Peyer's patch (tissue), 4 donors: Measurements from ENCODE around the gene ACER3.

Source experiments
- POLR2A ChIP-seq, 2 donors: fragments of 450-650 bp; IDR thresholded peaks; one replicate each; pipeline ENCODE4 v1.5.1; 2017; ENCODE audit warnings: antibody characterized with exemption in 2 of 2, mild to moderate bottlenecking in 2 of 2, moderate library complexity in 2 of 2
- TF ChIP-seq, protein P1 (sequence below), 6 experiments: fragments of 450-650 bp in 4 of 6; fragments of 200-600 bp in 2 of 6; sonication (generic) in 1 of 6; IDR thresholded peaks; one replicate each; pipeline ENCODE4 v1.5.1; 2017 to 2019; ENCODE audit warnings: antibody characterized with exemption in 6 of 6, mild to moderate bottlenecking in 3 of 6, moderate library complexity in 1 of 6

DNA sequence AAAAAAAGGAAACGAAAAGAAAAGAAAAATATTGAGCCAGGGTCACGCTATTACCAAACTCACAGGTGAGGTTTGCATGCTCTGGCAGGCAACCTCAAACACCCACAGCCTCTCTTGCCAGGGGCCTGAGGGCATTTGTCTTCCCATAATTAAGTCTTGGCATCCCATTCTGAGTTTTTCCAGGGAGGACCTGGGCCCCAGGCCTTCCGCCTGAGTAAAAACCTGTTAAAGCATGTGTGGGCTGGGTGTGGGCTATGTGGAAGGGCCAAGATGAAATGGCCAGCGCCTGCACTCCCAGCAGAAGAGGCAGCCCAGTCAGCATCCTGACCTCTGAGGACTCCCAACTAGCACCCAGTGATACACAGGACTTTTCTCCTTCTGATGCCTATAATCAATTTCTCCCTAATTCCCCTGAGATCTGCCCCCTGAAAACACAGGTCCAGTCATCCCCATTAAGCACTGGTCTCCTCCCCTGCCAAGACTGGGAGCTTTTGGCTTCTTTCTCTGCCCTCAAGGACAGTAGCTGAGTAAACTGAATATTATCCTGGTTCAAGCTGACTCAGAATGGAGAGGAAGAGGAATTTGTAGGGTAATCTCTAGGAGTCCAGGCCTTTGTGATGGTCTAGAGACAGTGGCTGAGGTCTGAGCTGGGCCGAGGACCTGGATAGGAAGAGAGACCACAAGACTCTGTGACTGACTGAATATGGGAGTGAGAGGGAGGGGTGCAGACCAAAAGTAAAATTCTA is 35.6 kb upstream of the ACER3 start:
- TF ChIP-seq, protein P1, sequence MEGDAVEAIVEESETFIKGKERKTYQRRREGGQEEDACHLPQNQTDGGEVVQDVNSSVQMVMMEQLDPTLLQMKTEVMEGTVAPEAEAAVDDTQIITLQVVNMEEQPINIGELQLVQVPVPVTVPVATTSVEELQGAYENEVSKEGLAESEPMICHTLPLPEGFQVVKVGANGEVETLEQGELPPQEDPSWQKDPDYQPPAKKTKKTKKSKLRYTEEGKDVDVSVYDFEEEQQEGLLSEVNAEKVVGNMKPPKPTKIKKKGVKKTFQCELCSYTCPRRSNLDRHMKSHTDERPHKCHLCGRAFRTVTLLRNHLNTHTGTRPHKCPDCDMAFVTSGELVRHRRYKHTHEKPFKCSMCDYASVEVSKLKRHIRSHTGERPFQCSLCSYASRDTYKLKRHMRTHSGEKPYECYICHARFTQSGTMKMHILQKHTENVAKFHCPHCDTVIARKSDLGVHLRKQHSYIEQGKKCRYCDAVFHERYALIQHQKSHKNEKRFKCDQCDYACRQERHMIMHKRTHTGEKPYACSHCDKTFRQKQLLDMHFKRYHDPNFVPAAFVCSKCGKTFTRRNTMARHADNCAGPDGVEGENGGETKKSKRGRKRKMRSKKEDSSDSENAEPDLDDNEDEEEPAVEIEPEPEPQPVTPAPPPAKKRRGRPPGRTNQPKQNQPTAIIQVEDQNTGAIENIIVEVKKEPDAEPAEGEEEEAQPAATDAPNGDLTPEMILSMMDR (IDR thresholded peaks at IDR 0.05) = no peak
- no peak for TF ChIP-seq POLR2A (IDR thresholded peaks at IDR 0.05)
